ENCODE measurements around the gene POLR2I. TPM values are rescaled to one million over a fixed set of nuclear protein-coding genes. Genes with fewer than 3 reads are reported as not detected.

The POLR2I gene
- total and polyA plus RNA-seq, 4 donors = 11.4 to 110 (median 61.1) TPM

DNA sequence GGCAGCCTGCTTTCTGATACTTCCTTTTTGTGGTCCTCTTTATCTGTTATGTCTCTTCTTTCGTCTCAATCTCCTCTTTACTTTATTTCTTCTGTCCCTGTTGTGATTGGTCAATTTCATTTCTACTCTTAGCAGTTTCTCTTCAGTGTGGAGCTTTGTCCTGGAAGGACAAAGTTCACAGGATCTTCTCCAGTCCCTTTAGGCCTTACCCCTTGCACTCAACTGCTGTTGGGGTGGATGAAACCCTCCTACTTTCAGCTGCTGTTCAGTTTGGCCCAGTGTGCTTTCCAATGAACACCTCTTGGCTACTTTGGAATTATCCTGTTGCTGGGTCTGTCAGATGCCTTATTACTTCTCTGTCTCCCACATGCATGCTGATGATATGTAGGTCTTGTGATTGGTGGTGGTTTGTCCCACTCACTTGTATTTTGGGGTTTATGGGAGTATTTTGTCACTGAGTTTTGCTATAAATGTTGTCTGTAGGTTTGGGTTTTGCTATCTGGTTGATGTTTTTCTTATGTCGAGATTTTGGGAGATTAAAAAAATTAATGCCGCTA lies 35.2 kb downstream of the POLR2I start:
- Histone ChIP-seq H3K9ac (ENCODE audit: low read depth in 1 of 2, low read length in 2 of 2) (no peak overlapping the region), H3K27me3 (ENCODE audit: control insufficient read depth in 4 of 4, insufficient read depth in 4 of 4, low read length in 3 of 4) (no peaks in the 10 kb centered on the region), H3K27ac (ENCODE audit: low read depth in 1 of 2, low read length in 2 of 2) (no peak overlapping the region), H3K4me3 (ENCODE audit: low read depth in 1 of 3, low read length in 3 of 3) (no peak overlapping the region), H3K9me3 (ENCODE audit: control insufficient read depth in 4 of 4, low read length in 3 of 4) (no peaks in the 10 kb centered on the region), H3K4me1 (ENCODE audit: control insufficient read depth in 4 of 4, insufficient read depth in 4 of 4, low read length in 3 of 4) (no peaks in the 10 kb centered on the region), H3K36me3 (ENCODE audit: control insufficient read depth in 4 of 4, insufficient read depth in 3 of 4, low read depth in 1 of 4, low read length in 3 of 4) (peaks cover 0 to 2% (median 0%) of the 10 kb centered on the region in 4 donors)
- TF ChIP-seq HNF4A (conservative IDR thresholded peaks at IDR 0.05) = peak in 1 of 2 donors; percentile 10
- no peak for TF ChIP-seq EGR1 (IDR thresholded peaks at IDR 0.05; ENCODE audit: low read depth in 2 of 2)
- 90% methylated on average over 3 of the region's 3 CpGs for WGBS
- DNase-seq (ENCODE audit: low spot score) = no peak

DNA sequence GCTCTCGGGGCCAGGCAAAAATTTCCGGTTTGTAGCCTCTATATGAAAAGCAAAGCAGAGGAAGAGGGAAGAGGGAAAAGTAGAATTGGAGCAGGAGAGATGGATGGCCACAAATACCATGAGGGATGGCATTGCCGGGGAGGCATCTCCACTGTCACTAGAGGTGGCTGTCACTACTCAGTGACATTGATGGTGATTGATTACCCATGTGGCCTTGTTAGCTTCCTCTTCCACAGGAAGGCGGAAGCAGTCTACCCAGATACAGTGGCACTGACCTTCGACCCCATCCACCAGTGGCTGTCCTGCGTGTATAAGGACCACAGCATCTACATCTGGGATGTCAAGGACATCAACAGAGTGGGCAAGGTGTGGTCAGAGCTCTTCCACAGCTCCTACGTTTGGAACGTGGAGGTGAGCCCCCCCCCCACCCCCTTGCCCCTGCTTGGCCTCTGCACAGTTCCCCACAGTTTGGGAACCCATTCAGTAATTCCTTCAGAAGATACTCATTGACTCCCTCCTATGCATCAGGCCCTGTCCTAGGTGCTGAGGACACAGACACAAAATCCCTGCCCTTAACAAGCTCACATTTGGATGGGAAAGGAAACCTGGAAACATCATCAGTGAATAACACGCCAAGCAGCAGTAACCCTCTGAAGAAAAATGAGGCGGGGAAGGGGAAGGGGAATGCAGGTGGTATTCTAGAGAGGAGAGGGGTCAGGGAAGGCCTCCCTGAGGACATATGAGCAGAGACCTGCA lies 41.4 kb downstream of the POLR2I start:
- H3K36me3 ChIP-seq (ENCODE audit: control insufficient read depth in 4 of 4, insufficient read depth in 3 of 4, low read depth in 1 of 4, low read length in 3 of 4) = no peaks in the 10 kb centered on the region

More for the DNA sequence above, 41.4 kb downstream of the POLR2I start:
- no peak overlapping the region for H3K27ac ChIP-seq (ENCODE audit: low read depth in 1 of 2, low read length in 2 of 2)
- no peaks in the 10 kb centered on the region for H3K27me3 ChIP-seq (ENCODE audit: control insufficient read depth in 4 of 4, insufficient read depth in 4 of 4, low read length in 3 of 4)
- H3K9me3 ChIP-seq (ENCODE audit: control insufficient read depth in 4 of 4, low read length in 3 of 4) = no peaks in the 10 kb centered on the region
- TF ChIP-seq RXRA (IDR thresholded peaks at IDR 0.05) (no peak), JUND (IDR thresholded peaks at IDR 0.05) (no peak), HNF4G (IDR thresholded peaks at IDR 0.05) (no peak), NR2F2 (IDR thresholded peaks at IDR 0.05) (no peak), RAD21 (IDR thresholded peaks at IDR 0.05) (no peak), FOXA1 (IDR thresholded peaks at IDR 0.05) (no peak), HNF4A (conservative IDR thresholded peaks at IDR 0.05) (no peak), GABPA (IDR thresholded peaks at IDR 0.05 in 1 of 2, conservative IDR thresholded peaks at IDR 0.05 in 1 of 2) (no peak), EGR1 (IDR thresholded peaks at IDR 0.05; ENCODE audit: low read depth in 2 of 2) (no peak)
- TF ChIP-seq, protein P1, sequence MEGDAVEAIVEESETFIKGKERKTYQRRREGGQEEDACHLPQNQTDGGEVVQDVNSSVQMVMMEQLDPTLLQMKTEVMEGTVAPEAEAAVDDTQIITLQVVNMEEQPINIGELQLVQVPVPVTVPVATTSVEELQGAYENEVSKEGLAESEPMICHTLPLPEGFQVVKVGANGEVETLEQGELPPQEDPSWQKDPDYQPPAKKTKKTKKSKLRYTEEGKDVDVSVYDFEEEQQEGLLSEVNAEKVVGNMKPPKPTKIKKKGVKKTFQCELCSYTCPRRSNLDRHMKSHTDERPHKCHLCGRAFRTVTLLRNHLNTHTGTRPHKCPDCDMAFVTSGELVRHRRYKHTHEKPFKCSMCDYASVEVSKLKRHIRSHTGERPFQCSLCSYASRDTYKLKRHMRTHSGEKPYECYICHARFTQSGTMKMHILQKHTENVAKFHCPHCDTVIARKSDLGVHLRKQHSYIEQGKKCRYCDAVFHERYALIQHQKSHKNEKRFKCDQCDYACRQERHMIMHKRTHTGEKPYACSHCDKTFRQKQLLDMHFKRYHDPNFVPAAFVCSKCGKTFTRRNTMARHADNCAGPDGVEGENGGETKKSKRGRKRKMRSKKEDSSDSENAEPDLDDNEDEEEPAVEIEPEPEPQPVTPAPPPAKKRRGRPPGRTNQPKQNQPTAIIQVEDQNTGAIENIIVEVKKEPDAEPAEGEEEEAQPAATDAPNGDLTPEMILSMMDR (IDR thresholded peaks at IDR 0.05; ENCODE audit: low read depth, low read length, missing input control) = no peak
- TF ChIP-seq, protein P2, sequence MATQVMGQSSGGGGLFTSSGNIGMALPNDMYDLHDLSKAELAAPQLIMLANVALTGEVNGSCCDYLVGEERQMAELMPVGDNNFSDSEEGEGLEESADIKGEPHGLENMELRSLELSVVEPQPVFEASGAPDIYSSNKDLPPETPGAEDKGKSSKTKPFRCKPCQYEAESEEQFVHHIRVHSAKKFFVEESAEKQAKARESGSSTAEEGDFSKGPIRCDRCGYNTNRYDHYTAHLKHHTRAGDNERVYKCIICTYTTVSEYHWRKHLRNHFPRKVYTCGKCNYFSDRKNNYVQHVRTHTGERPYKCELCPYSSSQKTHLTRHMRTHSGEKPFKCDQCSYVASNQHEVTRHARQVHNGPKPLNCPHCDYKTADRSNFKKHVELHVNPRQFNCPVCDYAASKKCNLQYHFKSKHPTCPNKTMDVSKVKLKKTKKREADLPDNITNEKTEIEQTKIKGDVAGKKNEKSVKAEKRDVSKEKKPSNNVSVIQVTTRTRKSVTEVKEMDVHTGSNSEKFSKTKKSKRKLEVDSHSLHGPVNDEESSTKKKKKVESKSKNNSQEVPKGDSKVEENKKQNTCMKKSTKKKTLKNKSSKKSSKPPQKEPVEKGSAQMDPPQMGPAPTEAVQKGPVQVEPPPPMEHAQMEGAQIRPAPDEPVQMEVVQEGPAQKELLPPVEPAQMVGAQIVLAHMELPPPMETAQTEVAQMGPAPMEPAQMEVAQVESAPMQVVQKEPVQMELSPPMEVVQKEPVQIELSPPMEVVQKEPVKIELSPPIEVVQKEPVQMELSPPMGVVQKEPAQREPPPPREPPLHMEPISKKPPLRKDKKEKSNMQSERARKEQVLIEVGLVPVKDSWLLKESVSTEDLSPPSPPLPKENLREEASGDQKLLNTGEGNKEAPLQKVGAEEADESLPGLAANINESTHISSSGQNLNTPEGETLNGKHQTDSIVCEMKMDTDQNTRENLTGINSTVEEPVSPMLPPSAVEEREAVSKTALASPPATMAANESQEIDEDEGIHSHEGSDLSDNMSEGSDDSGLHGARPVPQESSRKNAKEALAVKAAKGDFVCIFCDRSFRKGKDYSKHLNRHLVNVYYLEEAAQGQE (IDR thresholded peaks at IDR 0.05) = no peak
- 93% methylated on average over 10 of the region's 10 CpGs for WGBS
- H3K9ac ChIP-seq (ENCODE audit: low read depth in 1 of 2, low read length in 2 of 2) = no peak overlapping the region
- no peaks in the 10 kb centered on the region for H3K4me1 ChIP-seq (ENCODE audit: control insufficient read depth in 4 of 4, insufficient read depth in 4 of 4, low read length in 3 of 4)
- DNase-seq (ENCODE audit: low spot score) = no peak
- no peak overlapping the region for H3K4me3 ChIP-seq (ENCODE audit: low read depth in 1 of 3, low read length in 3 of 3)
